ENCODE results near the gene TMEM43. TPM values are rescaled to one million over a fixed set of nuclear protein-coding genes. Genes with fewer than 3 reads are reported as not detected.

TMEM43 gene
- total RNA-seq, 1 experiment from 2014 or later: 36.7 TPM

- no peak overlapping the region for H2BK120ac ChIP-seq (ENCODE audit: low read depth, low read length, poor library complexity, severe bottlenecking)
- H3K23me2 ChIP-seq (ENCODE audit: insufficient read length, low read depth, low read length, poor library complexity, severe bottlenecking): peaks cover 2% of the 10 kb centered on the region
- no peak overlapping the region for H2BK20ac ChIP-seq (ENCODE audit: low read depth, low read length, poor library complexity, severe bottlenecking)
- H2AK5ac ChIP-seq (ENCODE audit: insufficient read length, low read length): no peak overlapping the region
- TF ChIP-seq, protein P1, sequence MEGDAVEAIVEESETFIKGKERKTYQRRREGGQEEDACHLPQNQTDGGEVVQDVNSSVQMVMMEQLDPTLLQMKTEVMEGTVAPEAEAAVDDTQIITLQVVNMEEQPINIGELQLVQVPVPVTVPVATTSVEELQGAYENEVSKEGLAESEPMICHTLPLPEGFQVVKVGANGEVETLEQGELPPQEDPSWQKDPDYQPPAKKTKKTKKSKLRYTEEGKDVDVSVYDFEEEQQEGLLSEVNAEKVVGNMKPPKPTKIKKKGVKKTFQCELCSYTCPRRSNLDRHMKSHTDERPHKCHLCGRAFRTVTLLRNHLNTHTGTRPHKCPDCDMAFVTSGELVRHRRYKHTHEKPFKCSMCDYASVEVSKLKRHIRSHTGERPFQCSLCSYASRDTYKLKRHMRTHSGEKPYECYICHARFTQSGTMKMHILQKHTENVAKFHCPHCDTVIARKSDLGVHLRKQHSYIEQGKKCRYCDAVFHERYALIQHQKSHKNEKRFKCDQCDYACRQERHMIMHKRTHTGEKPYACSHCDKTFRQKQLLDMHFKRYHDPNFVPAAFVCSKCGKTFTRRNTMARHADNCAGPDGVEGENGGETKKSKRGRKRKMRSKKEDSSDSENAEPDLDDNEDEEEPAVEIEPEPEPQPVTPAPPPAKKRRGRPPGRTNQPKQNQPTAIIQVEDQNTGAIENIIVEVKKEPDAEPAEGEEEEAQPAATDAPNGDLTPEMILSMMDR (conservative IDR thresholded peaks at IDR 0.05): no peak
- peak overlapping the region; percentile 4 for H2BK12ac ChIP-seq (ENCODE audit: insufficient read length, low read depth, low read length)
- no peaks in the 10 kb centered on the region for H3K79me1 ChIP-seq (ENCODE audit: insufficient read depth, low read depth, low read length, poor library complexity, severe bottlenecking)
- Mint-ChIP-seq H3K27me3 (ENCODE audit: low read depth) (no peaks in the 10 kb centered on the region; the same call in 1 of the 2 replicates), H3K27ac (peak overlapping the region in 2 of 3 experiments; percentile 81 to 86; a peak in 5 of 7 replicates), H3K9me3 (no peaks in the 10 kb centered on the region; a peak in 1 of 5 replicates), H3K4me1 (peaks cover 10 to 24% of the 10 kb centered on the region in 2 experiments), H3K4me3 (no peak overlapping the region), H3K36me3 (ENCODE audit: insufficient read depth in 1 of 3, low read depth in 3 of 3) (peaks cover 14 to 57% (median 37%) of the 10 kb centered on the region in 3 experiments)
- no peak overlapping the region for H2BK15ac ChIP-seq (ENCODE audit: low read depth, low read length)
- H4K20me1 ChIP-seq (ENCODE audit: control insufficient read depth, insufficient read depth, insufficient read length): peaks cover 2% of the 10 kb centered on the region
- no peak overlapping the region for H3K23ac ChIP-seq (ENCODE audit: insufficient read length, low read depth, low read length)
- H3K4me2 ChIP-seq (ENCODE audit: insufficient read depth, insufficient read length, low read length): no peak overlapping the region
- no peaks in the 10 kb centered on the region for H3K9me3 ChIP-seq (ENCODE audit: control insufficient read depth, low read depth, low read length)
- H3K18ac ChIP-seq (ENCODE audit: insufficient read length, low read depth, low read length): peak overlapping the region; percentile 11
- H4K91ac ChIP-seq (ENCODE audit: insufficient read length, low read depth, low read length): peak overlapping the region; percentile 74
- H3T11ph ChIP-seq (ENCODE audit: low read length): peak overlapping the region; percentile 84
- no peak overlapping the region for H4K8ac ChIP-seq (replicated peaks; ENCODE audit: insufficient read length, low read depth, low read length)
- H3K56ac ChIP-seq (ENCODE audit: insufficient read length, low read depth, low read length): no peak overlapping the region
- H3K9ac ChIP-seq (ENCODE audit: extremely low read depth, insufficient read length, low read length): no peak overlapping the region
- no peaks in the 10 kb centered on the region for H3K79me2 ChIP-seq (ENCODE audit: insufficient read depth, low read length)
- no peak overlapping the region for H4K5ac ChIP-seq (ENCODE audit: insufficient read length, low read depth, low read length)
- no peak overlapping the region for H3K4ac ChIP-seq (ENCODE audit: low read depth, low read length)
- H3K27ac ChIP-seq (ENCODE audit: insufficient read length, low read depth, low read length): no peak overlapping the region
- peak; percentile 19 for DNase-seq
- no CpG with 5 or more reads among the region's 9 CpGs for WGBS (ENCODE audit: extremely low coverage, insufficient read length, low lambda C conversion rate)
- no peaks in the 10 kb centered on the region for H3K27me3 ChIP-seq (ENCODE audit: insufficient read depth, low read length)
- no peak overlapping the region for H2AFZ ChIP-seq (ENCODE audit: low read length)
- H2BK5ac ChIP-seq (ENCODE audit: insufficient read length, low read length): no peak overlapping the region
- no peak overlapping the region for H3K14ac ChIP-seq (ENCODE audit: insufficient read depth, low read length)
- H3K4me1 ChIP-seq (ENCODE audit: insufficient read depth, low read length): peaks cover 6% of the 10 kb centered on the region; the same call in 1 of the 2 replicates
Observed at GRCh38 chr3:14145236-14145635, 20.4 kb downstream of the TMEM43 start.
